Measurements from ENCODE around the gene PACSIN1. TPM values are rescaled to one million over a fixed set of nuclear protein-coding genes. Genes with fewer than 3 reads are reported as not detected.

The PACSIN1 gene
- total and polyA plus RNA-seq, 4 donors = 0.03 to 0.17 (median 0.15) TPM

DNA sequence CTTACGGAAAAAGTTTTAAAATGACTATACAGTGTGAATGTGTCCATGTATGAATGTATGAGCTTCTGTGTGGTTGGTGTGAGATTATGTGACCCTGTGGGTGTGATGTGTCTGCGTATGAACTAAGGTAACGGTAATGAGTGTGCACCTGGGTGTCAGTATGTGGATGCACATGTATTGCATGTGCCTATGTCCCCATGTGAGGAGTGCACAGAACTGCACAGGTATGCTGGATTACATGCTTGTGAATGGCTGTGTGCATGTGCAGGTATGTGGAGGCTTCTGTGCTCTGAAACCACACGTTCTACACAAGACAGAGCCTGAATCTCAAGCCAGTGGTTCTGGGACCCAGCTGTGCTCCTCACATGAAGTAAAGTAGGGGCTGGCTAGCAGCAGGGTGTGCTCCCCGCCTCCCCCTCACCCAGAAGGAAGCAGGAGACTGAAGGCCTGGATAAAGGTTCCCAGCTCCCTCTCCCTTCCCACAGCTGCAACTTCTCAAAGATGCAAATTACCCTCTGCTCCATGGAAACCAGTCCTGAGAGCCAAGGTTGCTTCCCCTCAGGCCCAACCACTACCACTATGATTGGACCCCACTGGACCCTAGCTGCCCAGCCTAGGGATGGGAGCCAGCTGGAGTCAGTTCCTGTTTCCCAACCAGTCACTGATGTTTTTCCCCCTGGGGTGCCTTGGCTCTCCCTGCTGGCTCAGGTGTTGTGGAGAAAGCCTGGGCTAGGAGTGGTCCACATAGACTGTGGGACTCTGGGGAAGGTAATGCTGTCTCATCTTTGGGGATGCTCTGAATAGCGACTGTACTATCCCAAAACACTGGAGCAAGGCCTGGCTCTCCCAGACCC, 115.1 kb downstream of the PACSIN1 start:
- 93% methylated on average over 6 of the region's 6 CpGs for WGBS
- Histone ChIP-seq H3K9ac (ENCODE audit: low read depth in 1 of 2, low read length in 2 of 2) (no peak overlapping the region), H3K27ac (ENCODE audit: low read depth in 1 of 2, low read length in 2 of 2) (no peak overlapping the region), H3K36me3 (ENCODE audit: control insufficient read depth in 4 of 4, insufficient read depth in 3 of 4, low read depth in 1 of 4, low read length in 3 of 4) (peaks cover 0 to 2% (median 0%) of the 10 kb centered on the region in 4 donors), H3K27me3 (ENCODE audit: control insufficient read depth in 4 of 4, insufficient read depth in 4 of 4, low read length in 3 of 4) (no peaks in the 10 kb centered on the region), H3K4me3 (ENCODE audit: low read depth in 1 of 3, low read length in 3 of 3) (no peak overlapping the region), H3K4me1 (ENCODE audit: control insufficient read depth in 4 of 4, insufficient read depth in 4 of 4, low read length in 3 of 4) (no peaks in the 10 kb centered on the region), H3K9me3 (ENCODE audit: control insufficient read depth in 4 of 4, low read length in 3 of 4) (no peaks in the 10 kb centered on the region)
- DNase-seq (ENCODE audit: low spot score) = no peak
- no peak for TF ChIP-seq FOXA2 (IDR thresholded peaks at IDR 0.05)
- no peak for TF ChIP-seq RAD21 (IDR thresholded peaks at IDR 0.05)
- TF ChIP-seq, protein P1, sequence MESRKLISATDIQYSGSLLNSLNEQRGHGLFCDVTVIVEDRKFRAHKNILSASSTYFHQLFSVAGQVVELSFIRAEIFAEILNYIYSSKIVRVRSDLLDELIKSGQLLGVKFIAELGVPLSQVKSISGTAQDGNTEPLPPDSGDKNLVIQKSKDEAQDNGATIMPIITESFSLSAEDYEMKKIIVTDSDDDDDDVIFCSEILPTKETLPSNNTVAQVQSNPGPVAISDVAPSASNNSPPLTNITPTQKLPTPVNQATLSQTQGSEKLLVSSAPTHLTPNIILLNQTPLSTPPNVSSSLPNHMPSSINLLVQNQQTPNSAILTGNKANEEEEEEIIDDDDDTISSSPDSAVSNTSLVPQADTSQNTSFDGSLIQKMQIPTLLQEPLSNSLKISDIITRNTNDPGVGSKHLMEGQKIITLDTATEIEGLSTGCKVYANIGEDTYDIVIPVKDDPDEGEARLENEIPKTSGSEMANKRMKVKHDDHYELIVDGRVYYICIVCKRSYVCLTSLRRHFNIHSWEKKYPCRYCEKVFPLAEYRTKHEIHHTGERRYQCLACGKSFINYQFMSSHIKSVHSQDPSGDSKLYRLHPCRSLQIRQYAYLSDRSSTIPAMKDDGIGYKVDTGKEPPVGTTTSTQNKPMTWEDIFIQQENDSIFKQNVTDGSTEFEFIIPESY (IDR thresholded peaks at IDR 0.05) = no peak
- TF ChIP-seq, protein P2, sequence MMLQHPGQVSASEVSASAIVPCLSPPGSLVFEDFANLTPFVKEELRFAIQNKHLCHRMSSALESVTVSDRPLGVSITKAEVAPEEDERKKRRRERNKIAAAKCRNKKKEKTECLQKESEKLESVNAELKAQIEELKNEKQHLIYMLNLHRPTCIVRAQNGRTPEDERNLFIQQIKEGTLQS (IDR thresholded peaks at IDR 0.05) = no peak
- TF ChIP-seq, protein P3, sequence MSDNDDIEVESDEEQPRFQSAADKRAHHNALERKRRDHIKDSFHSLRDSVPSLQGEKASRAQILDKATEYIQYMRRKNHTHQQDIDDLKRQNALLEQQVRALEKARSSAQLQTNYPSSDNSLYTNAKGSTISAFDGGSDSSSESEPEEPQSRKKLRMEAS (IDR thresholded peaks at IDR 0.05) = no peak
- TF ChIP-seq RXRA (IDR thresholded peaks at IDR 0.05) = no peak
- TF ChIP-seq TAF1 (conservative IDR thresholded peaks at IDR 0.05) = no peak
- no peak for TF ChIP-seq SP1 (IDR thresholded peaks at IDR 0.05)
- TF ChIP-seq, protein P4, sequence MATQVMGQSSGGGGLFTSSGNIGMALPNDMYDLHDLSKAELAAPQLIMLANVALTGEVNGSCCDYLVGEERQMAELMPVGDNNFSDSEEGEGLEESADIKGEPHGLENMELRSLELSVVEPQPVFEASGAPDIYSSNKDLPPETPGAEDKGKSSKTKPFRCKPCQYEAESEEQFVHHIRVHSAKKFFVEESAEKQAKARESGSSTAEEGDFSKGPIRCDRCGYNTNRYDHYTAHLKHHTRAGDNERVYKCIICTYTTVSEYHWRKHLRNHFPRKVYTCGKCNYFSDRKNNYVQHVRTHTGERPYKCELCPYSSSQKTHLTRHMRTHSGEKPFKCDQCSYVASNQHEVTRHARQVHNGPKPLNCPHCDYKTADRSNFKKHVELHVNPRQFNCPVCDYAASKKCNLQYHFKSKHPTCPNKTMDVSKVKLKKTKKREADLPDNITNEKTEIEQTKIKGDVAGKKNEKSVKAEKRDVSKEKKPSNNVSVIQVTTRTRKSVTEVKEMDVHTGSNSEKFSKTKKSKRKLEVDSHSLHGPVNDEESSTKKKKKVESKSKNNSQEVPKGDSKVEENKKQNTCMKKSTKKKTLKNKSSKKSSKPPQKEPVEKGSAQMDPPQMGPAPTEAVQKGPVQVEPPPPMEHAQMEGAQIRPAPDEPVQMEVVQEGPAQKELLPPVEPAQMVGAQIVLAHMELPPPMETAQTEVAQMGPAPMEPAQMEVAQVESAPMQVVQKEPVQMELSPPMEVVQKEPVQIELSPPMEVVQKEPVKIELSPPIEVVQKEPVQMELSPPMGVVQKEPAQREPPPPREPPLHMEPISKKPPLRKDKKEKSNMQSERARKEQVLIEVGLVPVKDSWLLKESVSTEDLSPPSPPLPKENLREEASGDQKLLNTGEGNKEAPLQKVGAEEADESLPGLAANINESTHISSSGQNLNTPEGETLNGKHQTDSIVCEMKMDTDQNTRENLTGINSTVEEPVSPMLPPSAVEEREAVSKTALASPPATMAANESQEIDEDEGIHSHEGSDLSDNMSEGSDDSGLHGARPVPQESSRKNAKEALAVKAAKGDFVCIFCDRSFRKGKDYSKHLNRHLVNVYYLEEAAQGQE (IDR thresholded peaks at IDR 0.05) = no peak
- no peak for TF ChIP-seq NR2F2 (IDR thresholded peaks at IDR 0.05)
- TF ChIP-seq GABPA (IDR thresholded peaks at IDR 0.05 in 1 of 2, conservative IDR thresholded peaks at IDR 0.05 in 1 of 2) = no peak
- TF ChIP-seq, protein P5, sequence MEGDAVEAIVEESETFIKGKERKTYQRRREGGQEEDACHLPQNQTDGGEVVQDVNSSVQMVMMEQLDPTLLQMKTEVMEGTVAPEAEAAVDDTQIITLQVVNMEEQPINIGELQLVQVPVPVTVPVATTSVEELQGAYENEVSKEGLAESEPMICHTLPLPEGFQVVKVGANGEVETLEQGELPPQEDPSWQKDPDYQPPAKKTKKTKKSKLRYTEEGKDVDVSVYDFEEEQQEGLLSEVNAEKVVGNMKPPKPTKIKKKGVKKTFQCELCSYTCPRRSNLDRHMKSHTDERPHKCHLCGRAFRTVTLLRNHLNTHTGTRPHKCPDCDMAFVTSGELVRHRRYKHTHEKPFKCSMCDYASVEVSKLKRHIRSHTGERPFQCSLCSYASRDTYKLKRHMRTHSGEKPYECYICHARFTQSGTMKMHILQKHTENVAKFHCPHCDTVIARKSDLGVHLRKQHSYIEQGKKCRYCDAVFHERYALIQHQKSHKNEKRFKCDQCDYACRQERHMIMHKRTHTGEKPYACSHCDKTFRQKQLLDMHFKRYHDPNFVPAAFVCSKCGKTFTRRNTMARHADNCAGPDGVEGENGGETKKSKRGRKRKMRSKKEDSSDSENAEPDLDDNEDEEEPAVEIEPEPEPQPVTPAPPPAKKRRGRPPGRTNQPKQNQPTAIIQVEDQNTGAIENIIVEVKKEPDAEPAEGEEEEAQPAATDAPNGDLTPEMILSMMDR (IDR thresholded peaks at IDR 0.05; ENCODE audit: low read depth, low read length, missing input control) = no peak
- TF ChIP-seq FOXA1 (IDR thresholded peaks at IDR 0.05) = no peak
- TF ChIP-seq JUND (IDR thresholded peaks at IDR 0.05) = no peak
- TF ChIP-seq HNF4A (conservative IDR thresholded peaks at IDR 0.05) = no peak
- no peak for TF ChIP-seq EGR1 (IDR thresholded peaks at IDR 0.05; ENCODE audit: low read depth in 2 of 2)
- no peak for TF ChIP-seq YY1 (IDR thresholded peaks at IDR 0.05)
- TF ChIP-seq HNF4G (IDR thresholded peaks at IDR 0.05) = no peak
